ENCODE data around the gene LIM2.

GRCh38 chr19:51382004-51382403, 5.8 kb downstream of the LIM2 start:
- TF ChIP-seq CTCF (conservative IDR thresholded peaks at IDR 0.05) (no peak), EZH2 (IDR thresholded peaks at IDR 0.05; ENCODE audit: low read depth) (no peak)

All from PC-9 (cell line).